ENCODE results near the gene C20orf144. TPM values are rescaled to one million over a fixed set of nuclear protein-coding genes. Genes with fewer than 3 reads are reported as not detected.

Gene C20orf144
- total and polyA plus RNA-seq, 9 donors, result 0.05 to 0.46 TPM; not detected in 7

DNA sequence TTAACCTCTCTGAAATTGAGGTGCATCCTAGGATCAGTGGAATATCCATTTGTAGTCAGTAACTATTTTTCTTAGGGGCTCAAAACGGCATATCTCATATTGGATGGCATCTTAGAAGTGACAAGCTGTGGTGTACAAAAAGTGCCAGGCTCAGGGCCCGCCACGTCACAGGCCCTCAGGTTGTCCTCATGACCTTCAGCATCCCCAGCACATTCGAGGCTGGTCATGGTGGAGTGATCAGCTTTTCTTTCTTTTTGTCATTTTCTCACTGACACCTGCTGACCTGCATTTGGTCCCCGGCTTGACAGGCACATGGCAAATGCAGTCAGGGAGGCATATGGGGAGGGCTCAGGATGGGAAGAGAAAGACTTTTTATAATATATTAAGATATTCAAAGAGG, 31.2 kb downstream of the C20orf144 start:
- Histone ChIP-seq H3K36me3 (no peaks in the 10 kb centered on the region), H3K27me3 (no peaks in the 10 kb centered on the region), H3K4me1 (ENCODE audit: insufficient read depth) (peaks cover 22% of the 10 kb centered on the region), H3K4me3 (no peak overlapping the region), H3K27ac (peak overlapping the region in 1 of 2 donors; percentile 77), H3K9me3 (no peaks in the 10 kb centered on the region)
- intact Hi-C loops (cut with DNase I), result no loop called here
- WGBS, 3 donors, result 77 to 88% (median 83%) methylated on average over 5 of the region's 5 CpGs
- DNase-seq, result no peak
- no peak for TF ChIP-seq EP300 (IDR thresholded peaks at IDR 0.05)
- TF ChIP-seq, protein P1, sequence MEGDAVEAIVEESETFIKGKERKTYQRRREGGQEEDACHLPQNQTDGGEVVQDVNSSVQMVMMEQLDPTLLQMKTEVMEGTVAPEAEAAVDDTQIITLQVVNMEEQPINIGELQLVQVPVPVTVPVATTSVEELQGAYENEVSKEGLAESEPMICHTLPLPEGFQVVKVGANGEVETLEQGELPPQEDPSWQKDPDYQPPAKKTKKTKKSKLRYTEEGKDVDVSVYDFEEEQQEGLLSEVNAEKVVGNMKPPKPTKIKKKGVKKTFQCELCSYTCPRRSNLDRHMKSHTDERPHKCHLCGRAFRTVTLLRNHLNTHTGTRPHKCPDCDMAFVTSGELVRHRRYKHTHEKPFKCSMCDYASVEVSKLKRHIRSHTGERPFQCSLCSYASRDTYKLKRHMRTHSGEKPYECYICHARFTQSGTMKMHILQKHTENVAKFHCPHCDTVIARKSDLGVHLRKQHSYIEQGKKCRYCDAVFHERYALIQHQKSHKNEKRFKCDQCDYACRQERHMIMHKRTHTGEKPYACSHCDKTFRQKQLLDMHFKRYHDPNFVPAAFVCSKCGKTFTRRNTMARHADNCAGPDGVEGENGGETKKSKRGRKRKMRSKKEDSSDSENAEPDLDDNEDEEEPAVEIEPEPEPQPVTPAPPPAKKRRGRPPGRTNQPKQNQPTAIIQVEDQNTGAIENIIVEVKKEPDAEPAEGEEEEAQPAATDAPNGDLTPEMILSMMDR (IDR thresholded peaks at IDR 0.05), result no peak
- no peak for TF ChIP-seq POLR2A (IDR thresholded peaks at IDR 0.05)

DNA sequence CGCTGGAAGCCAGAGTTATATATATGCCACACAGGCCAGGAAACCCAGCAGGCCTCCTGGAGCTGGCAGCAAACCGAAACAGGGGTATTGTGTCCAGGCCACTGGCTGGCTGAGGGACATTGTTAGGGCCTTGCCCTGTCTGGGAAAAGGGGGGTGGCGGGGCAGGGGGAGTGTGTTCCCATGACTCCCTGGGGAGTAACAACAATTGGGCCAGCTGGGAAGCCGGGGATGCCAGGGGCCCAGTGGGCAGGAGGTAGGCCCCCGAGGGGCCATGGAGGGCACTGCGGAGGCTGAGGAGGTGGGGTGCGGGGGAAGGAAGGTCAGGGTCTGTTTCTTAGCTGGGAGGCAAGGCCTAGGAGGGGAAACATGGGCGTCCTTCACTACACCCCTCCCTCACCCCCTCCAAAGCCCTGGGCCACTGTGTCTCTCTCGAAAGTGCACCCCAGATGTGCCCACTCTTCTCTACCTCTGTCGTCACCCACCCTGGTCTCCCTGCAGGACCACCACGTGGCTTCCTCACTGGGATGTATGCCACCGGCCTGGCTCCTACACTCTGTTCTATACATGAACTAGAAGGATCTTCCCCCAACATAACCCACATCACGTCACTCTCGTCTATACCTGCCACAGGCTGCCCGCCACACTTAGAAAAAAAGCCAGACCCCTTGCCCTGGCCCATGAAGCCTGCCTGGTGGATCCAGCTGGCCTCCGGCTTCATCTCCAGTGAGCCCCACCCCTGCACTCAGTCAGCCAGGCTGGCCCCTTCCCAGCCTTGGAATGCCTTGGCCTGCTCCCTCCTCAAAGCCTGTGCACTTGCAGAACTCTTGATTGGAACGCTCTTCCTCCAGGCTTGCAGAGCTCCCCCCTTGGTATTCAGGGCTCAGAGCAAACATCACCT, 31.9 kb downstream of the C20orf144 start:
- WGBS, 3 donors, result 39 to 47% (median 45%) methylated on average over 17 of the region's 17 CpGs
- TF ChIP-seq, protein P1 (IDR thresholded peaks at IDR 0.05), result no peak
- TF ChIP-seq EP300 (IDR thresholded peaks at IDR 0.05) (no peak), POLR2A (IDR thresholded peaks at IDR 0.05) (no peak)
- Histone ChIP-seq H3K36me3 (no peaks in the 10 kb centered on the region), H3K27me3 (no peaks in the 10 kb centered on the region), H3K9me3 (no peaks in the 10 kb centered on the region), H3K27ac (peak overlapping the region; percentile 77 to 86), H3K4me3 (no peak overlapping the region), H3K4me1 (ENCODE audit: insufficient read depth) (peaks cover 19% of the 10 kb centered on the region)
- intact Hi-C loops (cut with DNase I), result no loop called here
- peak; percentile 81 to 85 (median 83) for DNase-seq

DNA sequence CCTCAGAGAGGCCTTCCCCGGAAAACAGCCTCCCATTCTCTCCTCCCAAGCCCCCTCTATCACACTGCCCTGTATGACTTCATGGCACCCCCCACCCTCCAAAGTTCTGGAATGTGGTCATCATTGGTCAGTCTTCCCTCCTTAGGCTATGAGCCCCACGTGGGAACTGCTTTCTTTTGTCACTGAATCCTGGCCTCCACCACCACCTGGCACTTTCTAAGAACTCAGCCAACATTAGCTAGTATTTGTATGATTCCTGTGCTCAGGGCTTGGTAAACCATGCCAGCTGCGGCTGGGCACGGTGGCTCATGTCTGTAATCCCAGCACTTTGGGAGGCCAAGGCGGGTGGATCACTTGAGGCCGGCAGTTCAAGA, 32.5 kb downstream of the C20orf144 start:
- no peak for TF ChIP-seq POLR2A (IDR thresholded peaks at IDR 0.05)
- TF ChIP-seq, protein P1 (IDR thresholded peaks at IDR 0.05), result no peak
- TF ChIP-seq EP300 (IDR thresholded peaks at IDR 0.05), result no peak

DNA sequence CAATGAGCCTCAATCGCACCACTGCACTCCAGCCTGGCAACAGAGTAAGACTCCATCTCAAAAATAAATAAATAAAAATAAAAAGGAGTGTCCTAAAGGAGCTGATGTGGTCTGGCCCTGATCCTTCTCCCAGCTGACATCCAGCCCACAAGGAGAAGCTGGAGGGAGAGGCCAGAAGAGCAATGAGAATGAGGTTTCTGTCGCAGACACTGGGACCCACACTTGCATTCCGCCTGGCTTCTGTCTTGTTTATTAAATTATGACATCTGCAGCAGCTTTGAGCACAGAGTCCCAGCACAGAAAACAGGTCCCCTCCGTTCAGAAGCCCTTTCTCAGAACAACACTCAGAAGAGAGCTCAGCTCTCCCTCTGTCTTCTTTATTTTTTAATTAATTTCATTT, 34.3 kb downstream of the C20orf144 start:
- TF ChIP-seq EP300 (IDR thresholded peaks at IDR 0.05) (no peak), POLR2A (IDR thresholded peaks at IDR 0.05) (no peak)
- TF ChIP-seq, protein P1 (IDR thresholded peaks at IDR 0.05), result no peak
- intact Hi-C loops (cut with DNase I), result no loop called here
- Histone ChIP-seq H3K4me3 (no peak overlapping the region), H3K36me3 (no peaks in the 10 kb centered on the region), H3K9me3 (no peaks in the 10 kb centered on the region), H3K4me1 (ENCODE audit: insufficient read depth) (peaks cover 13% of the 10 kb centered on the region), H3K27ac (no peak overlapping the region), H3K27me3 (no peaks in the 10 kb centered on the region)
- WGBS, 3 donors, result 74 to 77% (median 76%) methylated on average over 4 of the region's 4 CpGs
- DNase-seq, result no peak

More for the DNA sequence above, 32.5 kb downstream of the C20orf144 start:
- intact Hi-C loops (cut with DNase I), result no loop called here
- H3K9me3 ChIP-seq, result no peaks in the 10 kb centered on the region
- no peak for DNase-seq
- WGBS, 3 donors, result 63 to 66% (median 64%) methylated on average over 6 of the region's 6 CpGs
- H3K27me3 ChIP-seq, result no peaks in the 10 kb centered on the region
- peak overlapping the region in 1 of 2 donors; percentile 77 for H3K27ac ChIP-seq
- no peak overlapping the region for H3K4me3 ChIP-seq
- H3K4me1 ChIP-seq (ENCODE audit: insufficient read depth), result peaks cover 15% of the 10 kb centered on the region
- no peaks in the 10 kb centered on the region for H3K36me3 ChIP-seq
